MM.1S (cell line): ENCODE measurements around the gene CATSPERD.
"Not testable (repeated sequence)": the region's sequence is repeated elsewhere in the genome, so short reads cannot be mapped to it uniquely, and the experiment has no call there.

ENCODE experiments used
- CTCF ChIP-seq: fragments of 300-600 bp; sonication (generic); IDR thresholded peaks from 2 replicates; pipeline ENCODE4 v1.5.1; 2016; ENCODE audit warnings: antibody characterized with exemption, low read length, mixed read lengths
- EZH2 ChIP-seq: fragments of 300-600 bp; sonication (generic); optimal IDR thresholded peaks from 2 replicates; pipeline ENCODE3; 2017; ENCODE audit warnings: low read depth, mild to moderate bottlenecking, antibody characterized with exemption, low read length, mixed read lengths
- EZH2phosphoT487 ChIP-seq: fragments of 300-600 bp; sonication (generic); IDR thresholded peaks from 2 replicates; pipeline ENCODE4 v1.6.1; 2018; ENCODE audit warnings: antibody characterized with exemption, low read length

GRCh38 chr19:5744999-5745398 is 24.6 kb downstream of the CATSPERD start:
- not testable (repeated sequence) for TF ChIP-seq CTCF, EZH2, EZH2phosphoT487
